Globus pallidus (tissue), 1 donor: Measurements from ENCODE around the gene TNIK.

Experiments
- DNase-seq: peaks from one replicate; pipeline ENCODE4 v3.0.0-alpha.2; 2015; ENCODE audit warnings: low spot score

TNIK gene

GRCh38 chr3:171227828-171228227 is 232.4 kb downstream of the TNIK start:
- DNase-seq, result no peak

GRCh38 chr3:171227359-171227758 is 232.8 kb downstream of the TNIK start:
- no peak for DNase-seq

- DNase-seq, result no peak
Measured at GRCh38 chr3:171226794-171227193, 233.4 kb downstream of the TNIK start.

GRCh38 chr3:171225708-171226107 is 234.5 kb downstream of the TNIK start:
- DNase-seq, result no peak

- DNase-seq, result no peak
Measured at GRCh38 chr3:171225165-171225564, 235.0 kb downstream of the TNIK start.

GRCh38 chr3:171223396-171223795 is 236.8 kb downstream of the TNIK start:
- DNase-seq, result no peak

- DNase-seq, result no peak
Measured at GRCh38 chr3:171222995-171223394, 237.2 kb downstream of the TNIK start.

- DNase-seq, result no peak
Measured at GRCh38 chr3:171221597-171221996, 238.6 kb downstream of the TNIK start.

- no peak for DNase-seq
Measured at GRCh38 chr3:171221104-171221503, 239.1 kb downstream of the TNIK start.

GRCh38 chr3:171219258-171219657 is 240.9 kb downstream of the TNIK start:
- DNase-seq, result no peak

- no peak for DNase-seq
Measured at GRCh38 chr3:171218069-171218468, 242.1 kb downstream of the TNIK start.

- DNase-seq, result no peak
Measured at GRCh38 chr3:171213907-171214306, 246.3 kb downstream of the TNIK start.

GRCh38 chr3:171213178-171213577 is 247.0 kb downstream of the TNIK start:
- no peak for DNase-seq

GRCh38 chr3:171212648-171213047 is 247.6 kb downstream of the TNIK start:
- no peak for DNase-seq

- no peak for DNase-seq
Measured at GRCh38 chr3:171206283-171206682, 253.9 kb downstream of the TNIK start.

GRCh38 chr3:171204942-171205341 is 255.3 kb downstream of the TNIK start:
- no peak for DNase-seq

GRCh38 chr3:171201825-171202224 is 258.4 kb downstream of the TNIK start:
- DNase-seq, result no peak

GRCh38 chr3:171200750-171201088 is 259.5 kb downstream of the TNIK start:
- DNase-seq, result no peak

- DNase-seq, result no peak
Measured at GRCh38 chr3:171200052-171200749, 260.0 kb downstream of the TNIK start.

- DNase-seq, result no peak
Measured at GRCh38 chr3:171199473-171199829, 260.8 kb downstream of the TNIK start.

GRCh38 chr3:171198781-171199472 is 261.3 kb downstream of the TNIK start:
- DNase-seq, result no peak

GRCh38 chr3:171195686-171196085 is 264.5 kb downstream of the TNIK start:
- no peak for DNase-seq

- DNase-seq, result no peak
Measured at GRCh38 chr3:171194965-171195364, 265.2 kb downstream of the TNIK start.

- no peak for DNase-seq
Measured at GRCh38 chr3:171193693-171194092, 266.5 kb downstream of the TNIK start.
